ENCODE results near the gene INVS. TPM values are rescaled to one million over a fixed set of nuclear protein-coding genes. Genes with fewer than 3 reads are reported as not detected.

INVS gene
- polyA plus RNA-seq, 1 experiment = 9.7 TPM

GRCh38 chr9:100170085-100170484, 71.0 kb downstream of the INVS start:
- H3K36me3 ChIP-seq (ENCODE audit: control insufficient read depth, insufficient read depth, low read length) = no peaks in the 10 kb centered on the region
- CTCF ChIA-PET = interaction anchor here (0.6 kb wide), 1 partner anchor 1755 kb away, joined by 4 read pairs; no protein-coding TSS in a partner anchor
- POLR2A ChIA-PET = no interaction called here
- TF ChIP-seq CTCF (IDR thresholded peaks at IDR 0.05; ENCODE audit: insufficient read depth, low read depth, low read length) = no peak
- no peak for DNase-seq (ENCODE audit: low read depth)
- H3K27me3 ChIP-seq (ENCODE audit: control insufficient read depth, insufficient read depth, low read length) = no peaks in the 10 kb centered on the region
- H3K4me3 ChIP-seq (ENCODE audit: low read depth, low read length) = no peak overlapping the region

- POLR2A ChIA-PET = no interaction called here
- CTCF ChIA-PET = interaction anchor here (0.6 to 0.7 kb wide), 2 partner anchors 69 to 1754 kb away, joined by 3 to 4 read pairs; no protein-coding TSS in a partner anchor
- TF ChIP-seq CTCF (IDR thresholded peaks at IDR 0.05; ENCODE audit: insufficient read depth, low read depth, low read length) = no peak
- peak; percentile 26 for DNase-seq (ENCODE audit: low read depth)
- Histone ChIP-seq H3K4me3 (ENCODE audit: low read depth, low read length) (no peak overlapping the region), H3K36me3 (ENCODE audit: control insufficient read depth, insufficient read depth, low read length) (no peaks in the 10 kb centered on the region), H3K27me3 (ENCODE audit: control insufficient read depth, insufficient read depth, low read length) (no peaks in the 10 kb centered on the region)
These were observed 71.5 kb downstream of the INVS start for GRCh38 chr9:100170556-100170955.

- no peaks in the 10 kb centered on the region for H3K27me3 ChIP-seq (ENCODE audit: control insufficient read depth, insufficient read depth, low read length)
- H3K4me3 ChIP-seq (ENCODE audit: low read depth, low read length) = no peak overlapping the region
- ChIA-PET CTCF (no interaction called here), POLR2A (no interaction called here)
- no peak for DNase-seq (ENCODE audit: low read depth)
- no peaks in the 10 kb centered on the region for H3K36me3 ChIP-seq (ENCODE audit: control insufficient read depth, insufficient read depth, low read length)
- no peak for TF ChIP-seq CTCF (IDR thresholded peaks at IDR 0.05; ENCODE audit: insufficient read depth, low read depth, low read length)
These were observed 87.3 kb downstream of the INVS start for GRCh38 chr9:100186356-100186755.

GRCh38 chr9:100190339-100190738, 91.3 kb downstream of the INVS start:
- no peak for TF ChIP-seq CTCF (IDR thresholded peaks at IDR 0.05; ENCODE audit: insufficient read depth, low read depth, low read length)
- Histone ChIP-seq H3K27me3 (ENCODE audit: control insufficient read depth, insufficient read depth, low read length) (no peaks in the 10 kb centered on the region), H3K4me3 (ENCODE audit: low read depth, low read length) (no peak overlapping the region), H3K36me3 (ENCODE audit: control insufficient read depth, insufficient read depth, low read length) (no peaks in the 10 kb centered on the region)
- ChIA-PET POLR2A (no interaction called here), CTCF (no interaction called here)
- no peak for DNase-seq (ENCODE audit: low read depth)

GRCh38 chr9:100191264-100191663, 92.2 kb downstream of the INVS start:
- no peaks in the 10 kb centered on the region for H3K27me3 ChIP-seq (ENCODE audit: control insufficient read depth, insufficient read depth, low read length)
- TF ChIP-seq CTCF (IDR thresholded peaks at IDR 0.05; ENCODE audit: insufficient read depth, low read depth, low read length) = no peak
- H3K36me3 ChIP-seq (ENCODE audit: control insufficient read depth, insufficient read depth, low read length) = no peaks in the 10 kb centered on the region
- DNase-seq (ENCODE audit: low read depth) = no peak
- CTCF ChIA-PET = no interaction called here
- POLR2A ChIA-PET = no interaction called here
- no peak overlapping the region for H3K4me3 ChIP-seq (ENCODE audit: low read depth, low read length)
